HG02884 (cell line): ENCODE data around the gene PCIF1.
"Not testable (repeated sequence)": the region's sequence is repeated elsewhere in the genome, so short reads cannot be mapped to it uniquely, and the experiment has no call there.

Experiments used
- ATAC-seq: cut with Tn5 transposase; IDR thresholded peaks from one replicate; pipeline ENCODE4 v1.9.1; 2021; ENCODE audit warnings: mild to moderate bottlenecking, moderate library complexity; ENCODE audit not compliant: unreplicated experiment

The PCIF1 gene

GRCh38 chr20:45946149-45946970 lies 11.9 kb downstream of the PCIF1 start:
- no peak for ATAC-seq

GRCh38 chr20:45947110-45947866 lies 12.8 kb downstream of the PCIF1 start:
- no peak for ATAC-seq

GRCh38 chr20:45948261-45948733 lies 13.8 kb downstream of the PCIF1 start:
- ATAC-seq, result no peak

GRCh38 chr20:45948742-45949541 lies 14.5 kb downstream of the PCIF1 start:
- no peak for ATAC-seq

DNA sequence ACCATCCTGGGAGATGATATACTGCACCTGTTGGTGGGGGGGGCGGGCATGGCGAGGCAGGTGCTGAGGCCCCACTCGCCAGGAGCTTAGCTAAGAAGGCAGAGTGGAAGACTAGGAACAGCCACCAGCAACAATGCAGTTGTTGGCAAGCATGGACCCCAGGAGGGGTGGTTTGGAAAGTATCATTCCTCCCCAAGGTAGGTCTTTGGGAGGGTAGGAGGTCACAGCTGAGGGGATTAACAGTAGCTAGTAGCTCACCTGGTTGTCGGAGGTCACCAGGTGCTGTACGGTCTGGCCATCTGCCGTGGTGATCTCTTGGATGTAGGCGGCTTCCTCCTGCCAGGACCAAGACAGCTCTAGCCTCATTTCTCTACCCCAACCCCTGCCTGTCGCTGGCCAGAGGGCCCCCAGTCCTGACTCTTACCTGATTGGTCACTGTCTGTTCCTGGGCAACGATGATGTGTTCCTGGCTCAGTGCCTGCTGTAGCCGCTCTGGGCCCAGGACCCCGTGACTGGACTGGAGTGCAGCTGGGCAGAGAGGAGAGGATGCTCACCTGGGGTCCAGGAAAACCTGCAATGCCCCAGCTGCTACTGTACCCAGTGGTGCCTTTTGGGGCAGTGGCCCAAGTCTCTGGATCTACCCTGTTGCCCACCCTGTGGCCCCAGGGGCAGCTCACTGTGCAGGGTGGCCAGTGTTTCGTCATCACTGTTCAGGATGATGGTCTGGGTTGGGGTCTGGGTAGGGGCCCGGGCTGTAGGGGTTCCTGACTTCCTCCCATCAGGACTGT lies 15.3 kb downstream of the PCIF1 start:
- no peak for ATAC-seq

DNA sequence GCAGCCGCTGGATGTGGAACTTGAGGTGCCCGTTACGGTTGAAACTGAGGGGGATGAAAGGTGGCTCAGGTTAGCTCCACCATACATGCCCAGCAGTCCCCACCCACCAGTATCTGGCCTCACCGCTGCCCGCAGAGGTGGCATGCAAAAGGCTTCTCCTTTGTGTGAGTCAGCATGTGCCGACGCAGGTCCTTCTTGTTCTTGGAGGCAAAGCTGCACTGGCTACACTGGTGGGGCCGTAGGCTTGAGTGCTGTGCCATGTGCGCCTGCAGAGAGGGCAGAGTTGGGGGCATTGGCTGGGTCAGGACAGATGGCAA lies 15.8 kb downstream of the PCIF1 start:
- ATAC-seq, result no peak

DNA sequence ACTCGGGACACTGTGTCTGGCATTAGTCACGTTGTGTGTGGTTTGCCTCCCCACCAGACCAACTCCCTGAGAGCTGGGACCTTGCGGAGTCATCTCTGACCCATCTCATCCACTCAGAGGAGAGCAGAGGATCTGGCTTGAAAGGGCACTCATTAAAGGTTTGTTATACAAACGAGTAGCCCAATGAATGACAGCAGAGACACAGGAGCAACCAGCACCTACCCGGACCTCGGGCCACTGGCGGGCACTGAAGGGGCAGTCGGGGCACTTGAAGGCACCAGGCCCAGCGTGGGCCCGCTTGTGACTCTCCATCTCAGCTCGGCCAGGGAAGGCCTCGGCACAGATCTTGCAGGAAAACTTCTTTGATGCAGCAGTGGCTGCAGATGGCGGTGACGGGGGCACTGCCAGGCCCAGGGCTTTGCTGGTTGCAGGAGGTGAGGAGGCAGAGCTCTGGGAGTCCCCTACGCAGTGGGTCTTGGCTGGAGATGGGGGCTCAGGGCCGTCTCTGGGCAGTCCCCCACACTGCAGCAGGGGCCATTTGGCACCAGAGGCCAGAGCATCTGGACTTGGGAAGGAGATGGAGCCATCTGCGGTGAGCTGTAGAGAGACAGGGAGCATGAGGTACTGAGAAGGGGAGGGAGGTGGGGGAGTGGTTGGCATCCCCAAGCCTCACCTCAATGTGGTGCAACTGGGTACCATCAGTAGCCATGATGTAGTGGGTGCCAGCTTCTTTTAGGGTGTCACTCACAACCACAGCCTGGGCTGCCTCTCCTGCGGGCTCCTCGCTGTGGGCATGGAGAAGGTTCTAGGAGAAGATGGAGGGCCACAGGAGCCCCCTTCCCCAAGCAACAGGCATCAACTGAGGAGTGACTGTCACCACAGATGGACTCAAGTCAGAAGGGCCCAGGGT lies 17.7 kb downstream of the PCIF1 start:
- ATAC-seq, result no peak

DNA sequence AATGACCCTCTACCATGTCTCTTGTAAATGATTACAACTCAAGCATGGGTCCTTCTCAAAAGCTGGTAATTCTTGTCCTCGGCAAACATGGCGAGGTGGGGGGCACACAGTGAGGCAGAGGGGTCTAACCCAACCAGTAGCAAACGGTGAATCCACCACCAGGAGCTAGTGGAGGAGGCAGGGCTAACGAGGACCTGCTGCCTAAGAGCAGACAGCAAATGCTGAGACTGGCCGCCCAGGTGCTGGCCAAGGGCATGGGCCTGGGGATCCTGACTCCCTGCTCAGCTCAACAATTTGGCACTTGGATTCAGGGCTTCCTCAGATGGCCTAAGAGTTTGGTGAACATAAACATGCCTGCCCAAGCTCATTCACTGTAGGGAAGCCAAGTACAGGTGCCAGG lies 18.4 kb downstream of the PCIF1 start:
- ATAC-seq, result no peak

DNA sequence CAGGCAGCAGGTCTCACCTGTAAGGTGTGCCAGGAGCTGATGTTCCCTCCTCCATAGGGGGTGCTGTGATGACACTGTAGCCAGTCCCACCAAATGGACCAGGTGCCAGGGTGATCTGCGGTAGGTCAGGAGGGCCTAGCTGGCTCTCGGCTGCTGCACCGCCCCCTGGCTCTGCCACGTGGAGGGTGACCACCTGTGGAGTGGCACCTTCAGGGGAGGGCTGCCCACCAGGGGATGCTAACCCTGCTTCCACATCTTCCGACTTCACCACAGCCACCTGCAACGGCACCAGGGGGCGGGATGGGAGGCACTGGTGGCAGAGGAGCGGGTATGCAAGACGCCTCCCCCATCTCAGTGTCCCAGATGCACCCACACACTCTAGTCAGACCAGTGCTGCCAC lies 19.2 kb downstream of the PCIF1 start:
- ATAC-seq, result no peak

GRCh38 chr20:45956326-45956725 lies 21.8 kb downstream of the PCIF1 start:
- not testable (repeated sequence) for ATAC-seq

GRCh38 chr20:45957021-45957941 lies 22.8 kb downstream of the PCIF1 start:
- ATAC-seq, result no peak

- ATAC-seq, result no peak
Observed at GRCh38 chr20:45958593-45958992, 24.1 kb downstream of the PCIF1 start.

GRCh38 chr20:45959126-45959525 lies 24.6 kb downstream of the PCIF1 start:
- no peak for ATAC-seq

- no peak for ATAC-seq
Observed at GRCh38 chr20:45959956-45960630, 25.6 kb downstream of the PCIF1 start.

DNA sequence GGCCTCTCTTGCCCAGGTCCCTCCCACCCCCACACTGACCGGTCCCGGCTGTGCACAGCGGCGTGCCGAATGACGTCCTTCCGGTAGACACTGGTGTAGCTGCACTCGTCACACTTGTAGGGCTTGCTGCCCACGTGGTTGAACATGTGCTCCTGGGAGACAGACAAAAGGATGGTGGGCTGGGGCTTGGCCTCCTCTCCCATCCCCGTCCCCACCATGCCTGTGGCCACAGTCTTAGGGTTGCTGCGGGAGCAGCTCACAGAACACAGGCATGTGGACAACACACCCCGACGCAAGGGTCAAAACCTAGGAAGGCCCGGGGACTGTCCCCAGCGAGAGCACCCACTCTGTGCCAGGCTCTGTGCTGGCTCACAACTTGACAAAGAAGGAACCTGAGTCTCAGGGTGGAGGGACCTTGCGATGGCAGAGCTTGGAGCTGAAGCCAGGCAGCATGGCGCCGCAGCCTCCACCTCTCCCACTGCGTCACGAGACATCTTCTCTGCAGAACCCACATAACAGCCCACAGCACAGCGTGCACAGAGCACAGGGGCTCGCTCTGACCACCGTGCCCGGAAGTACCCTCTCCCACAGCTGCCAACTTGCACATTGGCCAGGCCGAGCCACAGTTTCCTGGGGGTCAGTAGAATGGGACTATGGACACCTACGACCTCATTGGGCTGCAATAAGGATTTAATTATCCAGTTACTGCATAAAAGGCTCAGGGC lies 27.7 kb downstream of the PCIF1 start:
- ATAC-seq, result no peak

- ATAC-seq, result no peak
Observed at GRCh38 chr20:45963059-45964005, 28.8 kb downstream of the PCIF1 start.
